Measurements from ENCODE around the gene MT1M.

The MT1M gene

DNA sequence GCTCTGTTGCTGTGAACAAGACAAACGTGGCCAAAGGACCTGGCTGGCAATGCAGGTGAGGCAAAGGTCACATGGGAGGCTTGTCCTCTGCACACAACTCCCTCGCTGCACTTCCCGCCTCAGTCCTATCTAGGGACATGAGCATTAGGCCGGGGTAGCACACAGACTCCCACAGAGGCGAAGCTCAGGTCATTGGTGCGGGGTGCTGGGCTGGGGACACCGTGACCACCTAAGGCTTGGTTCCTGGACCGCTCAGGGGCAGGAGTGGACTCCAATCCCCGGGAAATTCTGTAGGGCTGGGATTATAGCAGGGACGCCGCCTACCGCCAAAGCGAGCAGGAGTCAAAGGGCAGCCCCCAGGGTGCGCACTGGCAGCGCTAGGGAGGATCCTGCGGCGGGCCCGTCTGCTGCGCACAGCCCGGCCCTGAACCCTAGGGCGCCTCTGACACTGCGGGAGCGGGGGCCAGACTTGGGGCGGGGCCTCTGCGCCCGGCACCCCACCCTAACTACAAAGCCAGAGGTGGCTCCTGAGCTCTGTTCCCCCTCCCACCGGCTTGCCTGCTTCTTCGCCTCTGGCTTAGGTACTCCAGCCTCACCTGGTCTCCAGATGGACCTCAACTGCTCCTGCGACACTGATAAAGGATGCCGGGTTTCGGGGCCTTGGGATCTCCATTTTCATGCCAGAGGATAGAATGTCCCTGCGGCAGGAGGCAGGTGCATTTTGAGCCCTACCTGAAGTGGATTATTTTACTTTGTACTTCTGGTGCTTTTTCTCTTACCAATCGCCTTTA is 15.4 kb downstream of the MT1M start:
- H3K27me3 ChIP-seq (ENCODE audit: control insufficient read depth, insufficient read depth, low read length), result no peaks in the 10 kb centered on the region
- H3K4me1 ChIP-seq, result peaks cover 4% of the 10 kb centered on the region
- H3K9ac ChIP-seq, result no peak overlapping the region
- no peaks in the 10 kb centered on the region for H3K79me2 ChIP-seq
- no peak overlapping the region for H3K4me2 ChIP-seq (ENCODE audit: low read length)
- TF ChIP-seq, protein P1, sequence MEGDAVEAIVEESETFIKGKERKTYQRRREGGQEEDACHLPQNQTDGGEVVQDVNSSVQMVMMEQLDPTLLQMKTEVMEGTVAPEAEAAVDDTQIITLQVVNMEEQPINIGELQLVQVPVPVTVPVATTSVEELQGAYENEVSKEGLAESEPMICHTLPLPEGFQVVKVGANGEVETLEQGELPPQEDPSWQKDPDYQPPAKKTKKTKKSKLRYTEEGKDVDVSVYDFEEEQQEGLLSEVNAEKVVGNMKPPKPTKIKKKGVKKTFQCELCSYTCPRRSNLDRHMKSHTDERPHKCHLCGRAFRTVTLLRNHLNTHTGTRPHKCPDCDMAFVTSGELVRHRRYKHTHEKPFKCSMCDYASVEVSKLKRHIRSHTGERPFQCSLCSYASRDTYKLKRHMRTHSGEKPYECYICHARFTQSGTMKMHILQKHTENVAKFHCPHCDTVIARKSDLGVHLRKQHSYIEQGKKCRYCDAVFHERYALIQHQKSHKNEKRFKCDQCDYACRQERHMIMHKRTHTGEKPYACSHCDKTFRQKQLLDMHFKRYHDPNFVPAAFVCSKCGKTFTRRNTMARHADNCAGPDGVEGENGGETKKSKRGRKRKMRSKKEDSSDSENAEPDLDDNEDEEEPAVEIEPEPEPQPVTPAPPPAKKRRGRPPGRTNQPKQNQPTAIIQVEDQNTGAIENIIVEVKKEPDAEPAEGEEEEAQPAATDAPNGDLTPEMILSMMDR (IDR thresholded peaks at IDR 0.05), result no peak
- H2AFZ ChIP-seq, result no peak overlapping the region
- H3K27ac ChIP-seq, result no peak overlapping the region
- no peaks in the 10 kb centered on the region for H3K9me3 ChIP-seq (ENCODE audit: control insufficient read depth, low read length)
- no peaks in the 10 kb centered on the region for H3K36me3 ChIP-seq (ENCODE audit: control insufficient read depth, insufficient read depth, low read length)
- no peak overlapping the region for H3K4me3 ChIP-seq (ENCODE audit: low read depth, low read length)

DNA sequence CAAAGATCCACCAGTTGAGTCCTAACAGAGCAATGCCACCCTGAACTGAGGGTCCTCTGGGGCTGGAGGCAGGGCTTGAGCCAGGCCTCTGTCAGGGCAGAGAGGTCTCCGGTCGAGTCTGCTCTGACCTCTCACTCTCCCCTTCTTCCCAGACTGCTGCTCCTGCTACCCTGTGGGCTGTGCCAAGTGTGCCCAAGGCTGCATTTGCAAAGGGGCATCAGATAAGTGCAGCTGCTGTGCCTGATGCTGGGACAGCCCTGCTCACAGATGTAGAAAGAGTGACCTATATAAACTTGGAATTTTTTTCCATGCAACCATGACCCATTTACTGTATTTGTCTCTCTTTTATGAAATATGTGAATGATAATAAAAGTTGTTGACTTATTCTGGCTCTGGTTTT is 16.8 kb downstream of the MT1M start:
- Histone ChIP-seq H3K4me3 (ENCODE audit: low read depth, low read length) (no peak overlapping the region), H2AFZ (no peak overlapping the region), H3K4me1 (no peaks in the 10 kb centered on the region), H3K9me3 (ENCODE audit: control insufficient read depth, low read length) (no peaks in the 10 kb centered on the region), H3K4me2 (ENCODE audit: low read length) (no peak overlapping the region), H3K9ac (no peak overlapping the region), H3K27me3 (ENCODE audit: control insufficient read depth, insufficient read depth, low read length) (no peaks in the 10 kb centered on the region), H3K36me3 (ENCODE audit: control insufficient read depth, insufficient read depth, low read length) (no peaks in the 10 kb centered on the region), H3K79me2 (no peaks in the 10 kb centered on the region), H3K27ac (no peak overlapping the region)
- TF ChIP-seq, protein P1 (IDR thresholded peaks at IDR 0.05), result no peak

DNA sequence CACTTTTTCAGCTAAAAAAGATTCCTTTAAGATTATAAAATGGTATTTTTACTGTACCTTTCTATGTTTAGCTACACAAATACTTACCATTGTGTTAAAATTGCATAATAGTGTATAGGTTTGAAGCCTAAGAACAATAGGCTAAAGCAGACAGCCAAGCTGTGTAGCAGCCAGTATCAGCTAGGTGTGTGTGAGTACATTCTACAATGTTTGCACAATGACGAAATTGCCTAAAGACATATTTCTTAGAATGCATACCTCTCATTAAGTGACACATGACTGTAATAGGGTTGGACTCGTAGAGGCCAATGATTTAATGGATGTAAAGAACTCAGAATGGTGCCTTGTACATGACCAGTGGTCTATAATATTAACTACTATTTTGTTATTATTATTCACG is 17.4 kb downstream of the MT1M start:
- TF ChIP-seq, protein P1 (IDR thresholded peaks at IDR 0.05), result no peak
- Histone ChIP-seq H3K4me2 (ENCODE audit: low read length) (no peak overlapping the region), H3K9ac (no peak overlapping the region), H3K27me3 (ENCODE audit: control insufficient read depth, insufficient read depth, low read length) (no peaks in the 10 kb centered on the region), H3K79me2 (no peaks in the 10 kb centered on the region), H2AFZ (no peak overlapping the region), H3K9me3 (ENCODE audit: control insufficient read depth, low read length) (no peaks in the 10 kb centered on the region), H3K36me3 (ENCODE audit: control insufficient read depth, insufficient read depth, low read length) (no peaks in the 10 kb centered on the region), H3K4me3 (ENCODE audit: low read depth, low read length) (no peak overlapping the region), H3K27ac (no peak overlapping the region), H3K4me1 (no peaks in the 10 kb centered on the region)

DNA sequence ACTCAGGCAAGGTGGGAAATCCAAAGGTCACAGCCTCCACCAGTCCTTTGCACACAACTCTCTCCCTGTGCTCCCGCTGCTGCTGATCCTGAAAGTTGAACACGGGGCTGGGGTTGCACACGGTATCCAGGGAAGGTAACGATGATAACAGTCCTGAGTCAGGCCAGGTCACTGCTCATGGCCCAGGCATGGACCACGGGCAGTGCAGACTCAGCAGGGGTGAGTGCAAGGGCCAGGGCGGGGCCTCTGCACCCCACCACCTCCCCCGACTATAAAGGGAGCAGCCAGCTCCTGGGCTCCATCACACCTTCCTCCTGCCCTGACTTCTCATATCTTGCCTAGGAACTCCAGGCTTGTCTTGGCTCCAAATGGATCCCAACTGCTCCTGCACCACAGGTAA is 19.1 kb downstream of the MT1M start, which contains the start of gene MT1B:
Gene MT1B (plus strand): TSS at position 301 of the 400 bp plus-strand sequence. CDS start 68 bp downstream, at position 369.
- no peaks in the 10 kb centered on the region for H3K79me2 ChIP-seq
- H2AFZ ChIP-seq, result no peak within 1 kb of the TSS
- no peaks in the 10 kb centered on the region for H3K27me3 ChIP-seq (ENCODE audit: control insufficient read depth, insufficient read depth, low read length)
- TF ChIP-seq, protein P1 (IDR thresholded peaks at IDR 0.05), result no peak
- no peak within 1 kb of the TSS for H3K4me3 ChIP-seq (ENCODE audit: low read depth, low read length)
- no peak within 1 kb of the TSS for H3K9ac ChIP-seq
- peaks cover 3% of the 10 kb centered on the region for H3K4me1 ChIP-seq
- no peaks in the 10 kb centered on the region for H3K9me3 ChIP-seq (ENCODE audit: control insufficient read depth, low read length)
- H3K27ac ChIP-seq, result no peak within 1 kb of the TSS
- no peaks in the 10 kb centered on the region for H3K36me3 ChIP-seq (ENCODE audit: control insufficient read depth, insufficient read depth, low read length)
- H3K4me2 ChIP-seq (ENCODE audit: low read length), result no peak within 1 kb of the TSS

DNA sequence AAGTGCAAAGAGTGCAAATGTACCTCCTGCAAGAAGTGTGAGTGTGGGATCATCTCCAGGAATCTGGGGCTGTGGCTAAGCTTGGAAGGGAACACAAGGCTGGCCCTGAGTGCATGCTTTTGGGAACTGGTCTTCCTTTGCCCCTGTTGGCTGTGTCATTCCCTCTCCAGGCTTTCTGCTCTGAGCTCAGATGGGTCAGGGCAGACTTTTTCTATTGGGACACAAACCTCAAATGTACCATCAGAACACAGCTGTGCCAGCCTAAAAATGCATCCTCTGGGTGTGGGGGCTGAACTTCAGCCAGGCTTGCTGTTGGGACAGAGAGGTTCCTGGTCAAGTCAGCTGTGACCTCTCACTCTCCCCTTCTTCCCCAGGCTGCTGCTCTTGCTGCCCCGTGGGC is 20.1 kb downstream of the MT1M start:
- Histone ChIP-seq H3K4me1 (peaks cover 3% of the 10 kb centered on the region), H3K9me3 (ENCODE audit: control insufficient read depth, low read length) (no peaks in the 10 kb centered on the region), H3K27ac (no peak overlapping the region), H3K4me3 (ENCODE audit: low read depth, low read length) (no peak overlapping the region), H3K4me2 (ENCODE audit: low read length) (no peak overlapping the region), H3K36me3 (ENCODE audit: control insufficient read depth, insufficient read depth, low read length) (no peaks in the 10 kb centered on the region), H3K9ac (no peak overlapping the region), H3K27me3 (ENCODE audit: control insufficient read depth, insufficient read depth, low read length) (no peaks in the 10 kb centered on the region), H2AFZ (no peak overlapping the region), H3K79me2 (no peaks in the 10 kb centered on the region)
- TF ChIP-seq, protein P1 (IDR thresholded peaks at IDR 0.05), result no peak

All from parathyroid adenoma (tissue), 2 donors.